ENCODE measurements around the gene TRPM2.

TRPM2 gene

DNA sequence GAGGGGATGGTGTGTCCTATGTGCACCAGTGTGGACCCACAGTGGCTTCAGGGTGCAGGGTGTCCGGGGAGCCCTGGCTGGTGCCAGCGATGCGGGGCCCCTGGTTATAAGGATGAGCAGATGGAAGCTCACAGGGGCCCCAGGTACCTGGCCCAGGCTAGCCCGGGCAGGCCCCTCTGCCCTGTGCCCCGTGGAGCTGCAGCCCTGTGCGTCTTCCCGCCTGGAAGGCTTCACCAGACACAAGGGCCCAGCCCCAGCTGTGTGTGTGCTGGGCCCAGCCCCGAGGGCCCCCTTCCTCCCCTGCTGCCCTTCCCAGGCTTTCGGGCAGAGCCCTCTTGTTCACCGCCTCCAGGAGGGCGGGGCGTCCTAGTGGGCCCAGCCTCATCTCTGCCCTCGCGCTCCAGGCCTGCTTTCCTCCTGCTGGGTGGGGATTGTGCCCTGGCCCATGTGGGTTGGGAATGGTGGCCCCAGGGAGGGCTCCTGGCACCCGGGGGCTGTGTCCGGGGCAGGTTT, 37.7 kb upstream of the TRPM2 start:
- H3K27me3 Mint-ChIP-seq (ENCODE audit: low read depth, poor library complexity): no peaks in the 10 kb centered on the region
- no peak for DNase-seq
- no peaks in the 10 kb centered on the region for H3K4me1 Mint-ChIP-seq
- H3K36me3 Mint-ChIP-seq (ENCODE audit: low read depth): peaks cover 12% of the 10 kb centered on the region
- TF ChIP-seq, protein P1, sequence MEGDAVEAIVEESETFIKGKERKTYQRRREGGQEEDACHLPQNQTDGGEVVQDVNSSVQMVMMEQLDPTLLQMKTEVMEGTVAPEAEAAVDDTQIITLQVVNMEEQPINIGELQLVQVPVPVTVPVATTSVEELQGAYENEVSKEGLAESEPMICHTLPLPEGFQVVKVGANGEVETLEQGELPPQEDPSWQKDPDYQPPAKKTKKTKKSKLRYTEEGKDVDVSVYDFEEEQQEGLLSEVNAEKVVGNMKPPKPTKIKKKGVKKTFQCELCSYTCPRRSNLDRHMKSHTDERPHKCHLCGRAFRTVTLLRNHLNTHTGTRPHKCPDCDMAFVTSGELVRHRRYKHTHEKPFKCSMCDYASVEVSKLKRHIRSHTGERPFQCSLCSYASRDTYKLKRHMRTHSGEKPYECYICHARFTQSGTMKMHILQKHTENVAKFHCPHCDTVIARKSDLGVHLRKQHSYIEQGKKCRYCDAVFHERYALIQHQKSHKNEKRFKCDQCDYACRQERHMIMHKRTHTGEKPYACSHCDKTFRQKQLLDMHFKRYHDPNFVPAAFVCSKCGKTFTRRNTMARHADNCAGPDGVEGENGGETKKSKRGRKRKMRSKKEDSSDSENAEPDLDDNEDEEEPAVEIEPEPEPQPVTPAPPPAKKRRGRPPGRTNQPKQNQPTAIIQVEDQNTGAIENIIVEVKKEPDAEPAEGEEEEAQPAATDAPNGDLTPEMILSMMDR (IDR thresholded peaks at IDR 0.05): no peak
- no peak overlapping the region for H3K4me3 Mint-ChIP-seq
- H3K27ac Mint-ChIP-seq: no peak overlapping the region
- no peaks in the 10 kb centered on the region for H3K9me3 Mint-ChIP-seq

DNA sequence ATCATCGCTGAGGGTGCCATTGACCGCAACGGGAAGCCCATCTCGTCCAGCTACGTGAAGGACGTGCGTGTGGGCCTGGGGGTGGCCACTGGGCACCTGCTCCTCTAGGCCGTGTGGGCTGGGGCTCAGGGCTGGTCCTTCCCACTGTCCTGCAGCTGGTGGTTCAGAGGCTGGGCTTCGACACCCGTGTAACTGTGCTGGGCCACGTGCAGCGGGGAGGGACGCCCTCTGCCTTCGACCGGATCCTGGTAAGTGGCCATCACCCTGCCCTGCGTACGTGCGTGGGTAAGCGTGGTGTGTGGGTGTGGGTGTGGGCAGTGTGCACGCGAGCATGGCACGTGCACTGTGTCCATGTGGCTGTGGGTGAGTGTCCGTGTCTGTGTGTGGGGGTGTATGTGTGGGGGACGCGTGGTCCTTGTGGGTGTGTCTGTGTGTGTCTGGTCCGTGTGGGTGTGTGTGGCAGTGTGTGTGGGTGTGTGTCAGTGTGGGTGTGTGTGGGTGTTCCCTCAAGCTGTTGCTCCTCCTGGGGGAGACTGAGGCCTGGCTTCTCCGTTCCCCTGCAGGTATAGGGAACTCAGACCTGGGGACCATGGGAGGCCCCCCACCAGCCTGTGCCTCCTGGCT, 37.0 kb upstream of the TRPM2 start:
- Mint-ChIP-seq H3K4me3 (no peak overlapping the region), H3K9me3 (no peaks in the 10 kb centered on the region), H3K4me1 (no peaks in the 10 kb centered on the region), H3K27ac (no peak overlapping the region), H3K27me3 (ENCODE audit: low read depth, poor library complexity) (no peaks in the 10 kb centered on the region), H3K36me3 (ENCODE audit: low read depth) (peaks cover 6% of the 10 kb centered on the region)
- DNase-seq: no peak
- TF ChIP-seq, protein P1 (IDR thresholded peaks at IDR 0.05): no peak

DNA sequence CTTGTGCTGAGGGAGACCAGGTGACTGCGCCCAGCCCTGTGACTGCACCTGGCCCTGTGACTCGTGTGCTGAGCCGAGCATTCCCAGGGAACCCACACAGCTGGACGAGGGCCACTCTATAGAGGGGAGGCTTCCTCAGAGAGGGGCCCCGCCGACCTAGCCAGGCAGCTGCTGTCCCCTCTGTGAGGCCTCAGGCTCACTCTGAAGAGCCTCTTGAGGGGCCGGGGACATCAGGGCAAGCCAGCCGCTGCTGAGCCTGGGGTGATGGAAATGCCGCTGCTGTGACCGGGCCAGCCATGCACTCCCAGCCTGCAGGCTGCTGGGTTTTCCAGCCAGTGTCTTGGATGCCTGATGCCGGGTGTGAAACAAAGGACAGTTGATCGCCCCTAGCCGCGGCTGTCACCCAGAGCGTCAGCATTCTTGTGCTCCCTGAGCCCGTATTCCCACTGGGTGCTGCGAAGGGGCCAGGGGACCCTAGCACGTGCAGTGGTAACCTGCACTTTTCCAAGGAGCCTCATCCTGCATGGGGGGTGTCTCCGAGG, 36.1 kb upstream of the TRPM2 start:
- Mint-ChIP-seq H3K9me3 (no peaks in the 10 kb centered on the region), H3K4me3 (no peak overlapping the region), H3K27ac (no peak overlapping the region), H3K27me3 (ENCODE audit: low read depth, poor library complexity) (no peaks in the 10 kb centered on the region), H3K4me1 (no peaks in the 10 kb centered on the region), H3K36me3 (ENCODE audit: low read depth) (peaks cover 5% of the 10 kb centered on the region)
- no peak for DNase-seq
- TF ChIP-seq, protein P1 (IDR thresholded peaks at IDR 0.05): no peak

DNA sequence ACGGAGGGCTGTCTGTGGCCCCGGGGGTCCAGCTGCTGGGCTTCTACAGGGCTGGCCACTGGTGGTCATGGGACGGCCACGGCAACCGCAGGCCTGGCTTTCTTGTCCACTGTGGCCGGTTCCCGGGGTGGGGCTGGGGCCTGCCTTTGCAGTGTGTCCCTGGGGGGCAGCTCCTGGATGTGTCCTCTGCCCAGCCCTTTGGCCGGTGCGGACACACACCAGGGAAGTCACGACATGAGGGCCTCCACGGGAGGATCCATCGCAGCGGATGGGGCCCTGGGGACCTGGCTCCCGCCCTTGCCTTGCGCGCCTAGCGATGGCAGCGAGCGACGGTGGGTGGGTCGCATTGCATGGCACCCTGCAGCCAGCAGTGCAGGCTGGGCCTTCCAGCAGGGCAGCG, 35.5 kb upstream of the TRPM2 start:
- Mint-ChIP-seq H3K36me3 (ENCODE audit: low read depth) (peaks cover 5% of the 10 kb centered on the region), H3K4me1 (no peaks in the 10 kb centered on the region), H3K27me3 (ENCODE audit: low read depth, poor library complexity) (no peaks in the 10 kb centered on the region), H3K4me3 (no peak overlapping the region), H3K9me3 (no peaks in the 10 kb centered on the region), H3K27ac (no peak overlapping the region)
- no peak for DNase-seq
- TF ChIP-seq, protein P1 (IDR thresholded peaks at IDR 0.05): no peak

DNA sequence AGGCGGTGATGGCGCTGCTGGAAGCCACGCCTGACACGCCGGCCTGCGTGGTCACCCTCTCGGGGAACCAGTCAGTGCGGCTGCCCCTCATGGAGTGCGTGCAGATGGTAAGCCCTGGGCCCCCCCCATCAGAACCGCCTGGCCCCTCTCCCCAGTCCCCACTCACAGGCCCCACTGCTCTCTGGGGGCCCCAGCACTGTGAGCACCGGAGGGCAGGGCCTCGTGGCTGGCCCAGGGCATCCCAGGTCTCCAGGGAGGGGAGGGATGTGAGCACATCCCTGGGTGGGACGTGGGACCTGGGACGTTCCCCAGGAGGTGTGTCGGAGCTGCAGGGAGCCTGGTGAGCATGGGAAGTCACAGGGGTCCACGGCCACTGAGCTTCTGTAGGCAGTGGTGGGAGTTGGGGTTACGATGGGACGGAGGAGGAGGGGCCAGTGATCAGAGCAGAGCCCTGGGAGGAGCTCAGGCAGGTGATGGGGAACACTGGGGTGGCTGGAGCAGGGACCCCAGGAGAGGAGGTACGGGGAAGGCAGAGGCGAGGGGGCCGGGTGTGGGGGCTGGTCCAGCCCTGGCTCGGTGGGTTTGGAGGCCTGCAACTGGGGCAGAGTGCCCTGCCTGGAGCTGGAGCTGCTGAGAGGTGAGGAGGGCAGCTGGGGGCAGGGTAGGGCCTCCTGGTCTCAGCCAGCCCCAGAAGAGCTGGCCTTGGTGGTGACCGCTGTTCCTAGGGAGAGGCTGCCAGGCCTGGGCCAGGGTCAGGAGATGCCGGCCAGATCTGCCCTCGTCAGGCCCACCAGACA, 34.7 kb upstream of the TRPM2 start:
- Mint-ChIP-seq H3K9me3 (no peaks in the 10 kb centered on the region), H3K36me3 (ENCODE audit: low read depth) (peaks cover 5% of the 10 kb centered on the region), H3K4me3 (no peak overlapping the region), H3K4me1 (no peaks in the 10 kb centered on the region), H3K27me3 (ENCODE audit: low read depth, poor library complexity) (peaks cover 3% of the 10 kb centered on the region), H3K27ac (no peak overlapping the region)
- TF ChIP-seq, protein P1 (IDR thresholded peaks at IDR 0.05): no peak
- no peak for DNase-seq

All from nephron progenitor cell (in vitro differentiated cells).